Dendritic cell treated with granulocyte-macrophage colony-stimulating factor and Interleukin-4, amounts not matched to agents 40 ng/mL and 50 ng/mL, for 4 days (primary cell): ENCODE data around the gene LIPE.

Source experiments
- H3K27ac Mint-ChIP-seq: one replicate; pipeline ENCODE4 v1.8.0; 2022; ENCODE audit warnings: mild to moderate bottlenecking, mixed read lengths
- H3K27me3 Mint-ChIP-seq: one replicate; pipeline ENCODE4 v1.8.0; 2022; ENCODE audit warnings: mild to moderate bottlenecking, mixed read lengths
- H3K36me3 Mint-ChIP-seq: one replicate; pipeline ENCODE4 v1.8.0; 2022; ENCODE audit warnings: low read depth, mixed read lengths
- H3K4me1 Mint-ChIP-seq: one replicate; pipeline ENCODE4 v1.8.0; 2022; ENCODE audit warnings: low read depth, mixed read lengths
- H3K4me3 Mint-ChIP-seq: one replicate; pipeline ENCODE4 v1.8.0; 2022; ENCODE audit warnings: mild to moderate bottlenecking, moderate library complexity, mixed read lengths
- H3K9me3 Mint-ChIP-seq: one replicate; pipeline ENCODE4 v1.8.0; 2022; ENCODE audit warnings: mixed read lengths
- intact Hi-C: fragments of 100-400 bp; cut with micrococcal nuclease; formaldehyde crosslinking; loops from one replicate; pipeline ENCODE4 v1.15.0; 2022

Gene LIPE

DNA sequence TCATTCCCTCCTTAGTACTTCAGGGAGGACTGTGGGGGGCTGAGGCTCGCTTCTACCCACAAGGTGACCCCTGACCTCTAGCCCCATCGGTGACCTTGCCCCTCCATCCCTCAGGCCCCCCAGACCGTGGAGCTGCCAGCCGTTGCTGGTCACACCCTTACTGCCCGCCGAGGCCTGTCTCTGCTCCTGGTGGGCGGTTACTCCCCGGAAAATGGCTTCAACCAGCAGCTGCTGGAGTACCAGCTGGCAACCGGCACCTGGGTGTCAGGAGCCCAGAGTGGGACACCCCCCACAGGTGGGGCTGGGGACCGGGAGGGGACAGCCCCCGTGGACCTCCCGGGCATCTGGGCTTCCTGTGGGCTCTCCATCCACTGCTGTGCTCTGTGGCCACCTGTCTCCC lies 69.9 kb downstream of the LIPE start:
- Mint-ChIP-seq H3K4me1 (no peaks in the 10 kb centered on the region), H3K4me3 (no peak overlapping the region), H3K27me3 (no peaks in the 10 kb centered on the region), H3K9me3 (no peaks in the 10 kb centered on the region), H3K27ac (no peak overlapping the region), H3K36me3 (peaks cover 80% of the 10 kb centered on the region)
- intact Hi-C loops = no loop called here

- intact Hi-C loops = no loop called here
- Mint-ChIP-seq H3K27me3 (no peaks in the 10 kb centered on the region), H3K36me3 (peaks cover 80% of the 10 kb centered on the region), H3K27ac (no peak overlapping the region), H3K4me1 (no peaks in the 10 kb centered on the region), H3K4me3 (no peak overlapping the region), H3K9me3 (no peaks in the 10 kb centered on the region)
Observed at GRCh38 chr19:42356686-42357085, 70.5 kb downstream of the LIPE start.

GRCh38 chr19:42355896-42356295 lies 71.3 kb downstream of the LIPE start:
- peaks cover 75% of the 10 kb centered on the region for H3K36me3 Mint-ChIP-seq
- no peak overlapping the region for H3K4me3 Mint-ChIP-seq
- H3K27me3 Mint-ChIP-seq = no peaks in the 10 kb centered on the region
- H3K4me1 Mint-ChIP-seq = no peaks in the 10 kb centered on the region
- no peak overlapping the region for H3K27ac Mint-ChIP-seq
- H3K9me3 Mint-ChIP-seq = no peaks in the 10 kb centered on the region
- intact Hi-C loops = no loop called here

GRCh38 chr19:42353341-42354015 lies 73.7 kb downstream of the LIPE start:
- Mint-ChIP-seq H3K9me3 (no peaks in the 10 kb centered on the region), H3K4me3 (no peak overlapping the region), H3K4me1 (no peaks in the 10 kb centered on the region), H3K36me3 (peaks cover 69% of the 10 kb centered on the region), H3K27ac (no peak overlapping the region), H3K27me3 (no peaks in the 10 kb centered on the region)
- intact Hi-C loops = no loop called here

- H3K27ac Mint-ChIP-seq = no peak overlapping the region
- intact Hi-C loops = no loop called here
- H3K27me3 Mint-ChIP-seq = no peaks in the 10 kb centered on the region
- H3K4me1 Mint-ChIP-seq = no peaks in the 10 kb centered on the region
- H3K4me3 Mint-ChIP-seq = no peak overlapping the region
- H3K36me3 Mint-ChIP-seq = peaks cover 65% of the 10 kb centered on the region
- H3K9me3 Mint-ChIP-seq = no peaks in the 10 kb centered on the region
Observed at GRCh38 chr19:42352301-42353259, 74.6 kb downstream of the LIPE start.
